Measurements from ENCODE around the gene CITED4. TPM values are rescaled to one million over a fixed set of nuclear protein-coding genes. Genes with fewer than 3 reads are reported as not detected.
"Not testable (repeated sequence)": the region's sequence is repeated elsewhere in the genome, so short reads cannot be mapped to it uniquely, and the experiment has no call there.

CITED4 gene
- total and polyA plus RNA-seq, 2 donors (not counting 1 experiment from before 2014, with no cell fraction given) = 0.20 to 1.7 TPM

DNA sequence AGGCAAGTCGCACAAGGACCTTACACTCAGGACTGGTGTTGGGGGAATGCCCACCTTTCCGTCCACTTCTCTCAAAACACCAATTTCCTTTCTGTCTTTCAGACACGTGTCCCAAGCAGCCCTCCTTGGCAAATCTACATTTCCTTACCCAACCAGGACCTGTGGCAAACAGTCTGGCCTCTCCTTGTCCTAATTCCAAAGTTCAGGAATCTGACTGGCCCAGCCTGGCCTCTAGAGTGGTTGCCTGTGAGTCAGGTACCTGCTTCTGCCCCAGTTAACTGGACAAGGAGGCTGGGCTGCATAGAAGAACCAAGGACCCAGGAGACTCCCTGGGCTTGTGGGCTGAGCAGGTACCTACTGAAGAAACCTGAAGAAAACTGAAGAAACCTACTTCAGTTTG lies 34.3 kb upstream of the CITED4 start:
- Histone ChIP-seq H3K4me3 (replicated peaks in 1 of 4; ENCODE audit: control extremely low read depth in 1 of 4, insufficient read depth in 1 of 4, low read depth in 3 of 4, low read length in 4 of 4) (no peak overlapping the region), H2AFZ (ENCODE audit: low read length) (no peak overlapping the region), H3K4me1 (ENCODE audit: control insufficient read depth, extremely low read depth, insufficient read depth, low read length) (peaks cover under 1% of the 10 kb centered on the region), H3K27ac (ENCODE audit: insufficient read depth, low read length) (no peak overlapping the region), H3K9ac (ENCODE audit: insufficient read depth, low read length) (no peak overlapping the region), H4K20me1 (ENCODE audit: control insufficient read depth, extremely low read depth, insufficient read depth, low read length) (no peaks in the 10 kb centered on the region), H3K79me2 (ENCODE audit: control insufficient read depth, insufficient read depth, low read length) (no peaks in the 10 kb centered on the region), H3K9me3 (ENCODE audit: control insufficient read depth, insufficient read depth, low read depth, low read length) (no peaks in the 10 kb centered on the region), H3K36me3 (ENCODE audit: control insufficient read depth, insufficient read depth, low read length) (no peaks in the 10 kb centered on the region), H3K4me2 (ENCODE audit: extremely low read depth, insufficient read depth, low read length) (no peak overlapping the region), H3K27me3 (ENCODE audit: control insufficient read depth, insufficient read depth, low read length) (no peaks in the 10 kb centered on the region)
- TF ChIP-seq EZH2 (IDR thresholded peaks at IDR 0.05; ENCODE audit: low read length, missing control alignments) = no peak
- TF ChIP-seq, protein P1, sequence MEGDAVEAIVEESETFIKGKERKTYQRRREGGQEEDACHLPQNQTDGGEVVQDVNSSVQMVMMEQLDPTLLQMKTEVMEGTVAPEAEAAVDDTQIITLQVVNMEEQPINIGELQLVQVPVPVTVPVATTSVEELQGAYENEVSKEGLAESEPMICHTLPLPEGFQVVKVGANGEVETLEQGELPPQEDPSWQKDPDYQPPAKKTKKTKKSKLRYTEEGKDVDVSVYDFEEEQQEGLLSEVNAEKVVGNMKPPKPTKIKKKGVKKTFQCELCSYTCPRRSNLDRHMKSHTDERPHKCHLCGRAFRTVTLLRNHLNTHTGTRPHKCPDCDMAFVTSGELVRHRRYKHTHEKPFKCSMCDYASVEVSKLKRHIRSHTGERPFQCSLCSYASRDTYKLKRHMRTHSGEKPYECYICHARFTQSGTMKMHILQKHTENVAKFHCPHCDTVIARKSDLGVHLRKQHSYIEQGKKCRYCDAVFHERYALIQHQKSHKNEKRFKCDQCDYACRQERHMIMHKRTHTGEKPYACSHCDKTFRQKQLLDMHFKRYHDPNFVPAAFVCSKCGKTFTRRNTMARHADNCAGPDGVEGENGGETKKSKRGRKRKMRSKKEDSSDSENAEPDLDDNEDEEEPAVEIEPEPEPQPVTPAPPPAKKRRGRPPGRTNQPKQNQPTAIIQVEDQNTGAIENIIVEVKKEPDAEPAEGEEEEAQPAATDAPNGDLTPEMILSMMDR (conservative IDR thresholded peaks at IDR 0.05 in 1 of 2, IDR thresholded peaks at IDR 0.05 in 1 of 2; ENCODE audit: low read depth in 1 of 2, low read length in 2 of 2) = no peak
- no peak for DNase-seq (ENCODE audit: low read depth in 2 of 2)

DNA sequence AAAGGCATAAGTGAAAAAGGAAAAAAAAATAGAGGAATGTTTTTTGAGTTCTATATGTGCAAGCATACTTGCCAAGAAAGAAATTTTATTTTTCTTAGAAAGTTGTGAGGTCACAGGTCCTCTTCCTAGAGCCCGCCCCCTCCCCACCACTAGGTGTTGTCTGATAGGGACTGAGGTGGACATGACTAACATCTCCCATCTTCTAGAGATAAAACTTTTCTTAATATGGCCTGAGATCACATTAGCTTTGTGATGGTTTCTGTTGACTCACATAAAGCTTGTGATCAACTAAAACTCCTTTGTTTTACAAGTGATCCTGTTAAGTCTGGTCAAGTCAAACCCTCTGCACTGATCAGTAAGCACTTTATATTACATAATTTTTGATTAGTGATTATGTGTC lies 33.4 kb upstream of the CITED4 start:
- no peaks in the 10 kb centered on the region for H3K36me3 ChIP-seq (ENCODE audit: control insufficient read depth, insufficient read depth, low read length)
- no peaks in the 10 kb centered on the region for H3K4me1 ChIP-seq (ENCODE audit: control insufficient read depth, extremely low read depth, insufficient read depth, low read length)
- H3K27ac ChIP-seq (ENCODE audit: insufficient read depth, low read length) = no peak overlapping the region
- no peaks in the 10 kb centered on the region for H3K27me3 ChIP-seq (ENCODE audit: control insufficient read depth, insufficient read depth, low read length)
- H3K4me2 ChIP-seq (ENCODE audit: extremely low read depth, insufficient read depth, low read length) = no peak overlapping the region
- no peaks in the 10 kb centered on the region for H3K79me2 ChIP-seq (ENCODE audit: control insufficient read depth, insufficient read depth, low read length)
- H3K4me3 ChIP-seq (replicated peaks in 1 of 4; ENCODE audit: control extremely low read depth in 1 of 4, insufficient read depth in 1 of 4, low read depth in 3 of 4, low read length in 4 of 4) = no peak overlapping the region
- TF ChIP-seq, protein P1 (conservative IDR thresholded peaks at IDR 0.05 in 1 of 2, IDR thresholded peaks at IDR 0.05 in 1 of 2; ENCODE audit: low read depth in 1 of 2, low read length in 2 of 2) = no peak
- no peak for TF ChIP-seq EZH2 (IDR thresholded peaks at IDR 0.05; ENCODE audit: low read length, missing control alignments)
- H2AFZ ChIP-seq (ENCODE audit: low read length) = no peak overlapping the region
- no peaks in the 10 kb centered on the region for H3K9me3 ChIP-seq (ENCODE audit: control insufficient read depth, insufficient read depth, low read depth, low read length)
- no peaks in the 10 kb centered on the region for H4K20me1 ChIP-seq (ENCODE audit: control insufficient read depth, extremely low read depth, insufficient read depth, low read length)
- H3K9ac ChIP-seq (ENCODE audit: insufficient read depth, low read length) = no peak overlapping the region
- no peak for DNase-seq (ENCODE audit: low read depth in 2 of 2)

DNA sequence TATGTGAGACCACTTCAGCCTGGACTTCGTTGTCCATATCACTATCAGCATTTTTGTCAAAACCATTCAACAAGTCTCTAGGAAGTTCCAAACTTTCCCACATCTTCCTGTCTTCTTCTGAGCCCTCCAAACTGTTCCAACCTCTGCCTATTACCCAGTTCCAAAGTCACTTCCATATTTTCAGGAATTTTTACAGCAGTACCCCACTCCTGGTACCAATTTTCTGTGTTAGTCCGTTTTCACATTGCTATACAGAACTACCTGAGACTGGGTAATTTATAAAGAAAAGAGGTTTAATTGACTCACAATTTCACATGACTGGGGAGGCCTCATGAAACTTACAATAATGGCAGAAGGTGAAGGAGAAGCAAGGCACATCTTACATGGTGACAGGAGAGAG lies 32.7 kb upstream of the CITED4 start:
- not testable (repeated sequence) for DNase-seq (ENCODE audit: low read depth in 2 of 2); H2AFZ ChIP-seq (ENCODE audit: low read length); H3K27ac ChIP-seq (ENCODE audit: insufficient read depth, low read length); H3K79me2 ChIP-seq (ENCODE audit: control insufficient read depth, insufficient read depth, low read length); H3K4me1 ChIP-seq (ENCODE audit: control insufficient read depth, extremely low read depth, insufficient read depth, low read length); H3K27me3 ChIP-seq (ENCODE audit: control insufficient read depth, insufficient read depth, low read length); H4K20me1 ChIP-seq (ENCODE audit: control insufficient read depth, extremely low read depth, insufficient read depth, low read length); H3K36me3 ChIP-seq (ENCODE audit: control insufficient read depth, insufficient read depth, low read length); H3K4me3 ChIP-seq (replicated peaks in 1 of 4; ENCODE audit: control extremely low read depth in 1 of 4, insufficient read depth in 1 of 4, low read depth in 3 of 4, low read length in 4 of 4); H3K4me2 ChIP-seq (ENCODE audit: extremely low read depth, insufficient read depth, low read length); H3K9ac ChIP-seq (ENCODE audit: insufficient read depth, low read length); H3K9me3 ChIP-seq (ENCODE audit: control insufficient read depth, insufficient read depth, low read depth, low read length)

All from fibroblast of lung (primary cell).